ENCODE measurements around the gene OR6J1.

DNA sequence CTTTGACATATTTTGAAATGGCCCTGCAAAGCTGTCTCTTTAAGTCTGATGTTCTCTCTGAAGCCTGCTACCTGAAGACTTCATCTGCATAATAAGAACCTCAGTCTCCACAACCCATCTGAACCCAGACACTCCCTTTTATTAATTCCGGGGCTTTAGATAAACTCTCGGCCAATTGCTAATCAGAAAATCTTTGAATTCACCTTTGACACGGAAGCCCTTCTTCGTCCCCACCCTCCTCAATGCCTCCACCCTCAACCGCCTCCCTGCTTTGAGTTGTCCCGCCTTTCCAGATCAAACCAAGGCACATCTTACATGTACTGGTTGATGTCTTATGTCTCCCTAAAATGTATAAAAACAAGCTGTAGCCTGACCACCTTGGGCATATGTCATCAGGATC lies 17.6 kb downstream of the OR6J1 start:
- no peak for TF ChIP-seq POLR2AphosphoS5 (IDR thresholded peaks at IDR 0.05; ENCODE audit: low read depth, low read length)
- TF ChIP-seq, protein P1, sequence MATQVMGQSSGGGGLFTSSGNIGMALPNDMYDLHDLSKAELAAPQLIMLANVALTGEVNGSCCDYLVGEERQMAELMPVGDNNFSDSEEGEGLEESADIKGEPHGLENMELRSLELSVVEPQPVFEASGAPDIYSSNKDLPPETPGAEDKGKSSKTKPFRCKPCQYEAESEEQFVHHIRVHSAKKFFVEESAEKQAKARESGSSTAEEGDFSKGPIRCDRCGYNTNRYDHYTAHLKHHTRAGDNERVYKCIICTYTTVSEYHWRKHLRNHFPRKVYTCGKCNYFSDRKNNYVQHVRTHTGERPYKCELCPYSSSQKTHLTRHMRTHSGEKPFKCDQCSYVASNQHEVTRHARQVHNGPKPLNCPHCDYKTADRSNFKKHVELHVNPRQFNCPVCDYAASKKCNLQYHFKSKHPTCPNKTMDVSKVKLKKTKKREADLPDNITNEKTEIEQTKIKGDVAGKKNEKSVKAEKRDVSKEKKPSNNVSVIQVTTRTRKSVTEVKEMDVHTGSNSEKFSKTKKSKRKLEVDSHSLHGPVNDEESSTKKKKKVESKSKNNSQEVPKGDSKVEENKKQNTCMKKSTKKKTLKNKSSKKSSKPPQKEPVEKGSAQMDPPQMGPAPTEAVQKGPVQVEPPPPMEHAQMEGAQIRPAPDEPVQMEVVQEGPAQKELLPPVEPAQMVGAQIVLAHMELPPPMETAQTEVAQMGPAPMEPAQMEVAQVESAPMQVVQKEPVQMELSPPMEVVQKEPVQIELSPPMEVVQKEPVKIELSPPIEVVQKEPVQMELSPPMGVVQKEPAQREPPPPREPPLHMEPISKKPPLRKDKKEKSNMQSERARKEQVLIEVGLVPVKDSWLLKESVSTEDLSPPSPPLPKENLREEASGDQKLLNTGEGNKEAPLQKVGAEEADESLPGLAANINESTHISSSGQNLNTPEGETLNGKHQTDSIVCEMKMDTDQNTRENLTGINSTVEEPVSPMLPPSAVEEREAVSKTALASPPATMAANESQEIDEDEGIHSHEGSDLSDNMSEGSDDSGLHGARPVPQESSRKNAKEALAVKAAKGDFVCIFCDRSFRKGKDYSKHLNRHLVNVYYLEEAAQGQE (IDR thresholded peaks at IDR 0.05; ENCODE audit: insufficient read depth in 1 of 2, low read depth in 2 of 2, low read length in 2 of 2): no peak
- no peak for TF ChIP-seq SIN3A (IDR thresholded peaks at IDR 0.05; ENCODE audit: borderline replicate concordance, insufficient read depth, low read length)
